Lung (tissue), 12 donors: ENCODE measurements around the gene BORCS5. TPM values are rescaled to one million over a fixed set of nuclear protein-coding genes. Genes with fewer than 3 reads are reported as not detected.

Experiments used
- ATAC-seq: fragments of 200-7000 bp; cut with Tn5 transposase; one replicate; pipeline ENCODE4 v1.9.1; 2020; ENCODE audit warnings: moderate number of reproducible peaks; ENCODE audit not compliant: insufficient read depth, low FRiP score
- DNase-seq, 3 donors: peaks; one replicate each; pipeline ENCODE4 v3.0.0-alpha.2; 2013 to 2017
- H3K27ac ChIP-seq, 2 donors: one replicate each; pipeline ENCODE4 v1.5.1; 2013; ENCODE audit warnings: mild to moderate bottlenecking in 2 of 2, moderate library complexity in 2 of 2, control low read depth in 1 of 2, inconsistent platforms in 1 of 2, low read depth in 1 of 2, low read length in 1 of 2
- H3K27me3 ChIP-seq, 3 donors: one replicate each; pipeline ENCODE4 v1.5.1; 2013; ENCODE audit warnings: low read length in 2 of 3; ENCODE audit not compliant: control insufficient read depth in 3 of 3, insufficient read depth in 3 of 3
- H3K36me3 ChIP-seq, 4 donors: one replicate each; pipeline ENCODE4 v1.5.1; 2013; ENCODE audit warnings: low read length in 4 of 4, mild to moderate bottlenecking in 1 of 4, moderate library complexity in 1 of 4; ENCODE audit not compliant: control insufficient read depth in 4 of 4, insufficient read depth in 4 of 4
- H3K4me1 ChIP-seq, 5 donors: one replicate each; pipeline ENCODE4 v1.5.1; 2013; ENCODE audit warnings: low read length in 5 of 5, mild to moderate bottlenecking in 2 of 5, moderate library complexity in 1 of 5; ENCODE audit not compliant: control insufficient read depth in 5 of 5, insufficient read depth in 5 of 5
- H3K4me3 ChIP-seq: one replicate; pipeline ENCODE4 v1.5.1; 2013; ENCODE audit warnings: mild to moderate bottlenecking, control low read depth, moderate library complexity
- H3K9ac ChIP-seq, 2 donors: one replicate each; pipeline ENCODE4 v1.5.1; 2013; ENCODE audit warnings: low read length in 2 of 2, control low read depth in 1 of 2; ENCODE audit not compliant: insufficient read depth in 1 of 2
- H3K9me3 ChIP-seq, 4 donors: one replicate each; pipeline ENCODE4 v1.5.1; 2013; ENCODE audit warnings: low read length in 3 of 4, mild to moderate bottlenecking in 1 of 4, moderate library complexity in 1 of 4; ENCODE audit not compliant: control insufficient read depth in 4 of 4, insufficient read depth in 3 of 4
- CTCF ChIP-seq: IDR thresholded peaks from 2 replicates; pipeline ENCODE4 v1.5.1; 2012; ENCODE audit warnings: mild to moderate bottlenecking; ENCODE audit errors: control extremely low read depth, extremely low read depth
- WGBS, 2 donors: extraction: QIAGEN DNeasy Blood & Tissue Kit; methylation state at CpG; one replicate each; pipeline ENCODE4 v1.1.7; 2013; 5-methylcytosine and 5-hydroxymethylcytosine counted together
- polyA plus RNA-seq, 2 donors: library from polyadenylated mRNA; stranded (reverse); fragments of 200-250 nt; gene quantifications; one replicate each; pipeline ENCODE4 v1.2.1, GENCODE V29; 2013
- total RNA-seq, 2 donors: library from RNA; depleted of rRNA in 1 of 2; stranded (reverse); fragments of >200 nt in 1 of 2; gene quantifications; one replicate each; pipeline ENCODE4 v1.2.1, GENCODE V29; 2014 to 2021
- donor health status: control.
- donor health status: control.
- donor health status: Bipolar disorder and iron deficiency.
- donor health status: healthy.
- donor health status: DM: yes; HTN: yes; CAD: no.

The BORCS5 gene
- total and polyA plus RNA-seq, 4 donors: 4.7 to 26.8 (median 10.3) TPM

DNA sequence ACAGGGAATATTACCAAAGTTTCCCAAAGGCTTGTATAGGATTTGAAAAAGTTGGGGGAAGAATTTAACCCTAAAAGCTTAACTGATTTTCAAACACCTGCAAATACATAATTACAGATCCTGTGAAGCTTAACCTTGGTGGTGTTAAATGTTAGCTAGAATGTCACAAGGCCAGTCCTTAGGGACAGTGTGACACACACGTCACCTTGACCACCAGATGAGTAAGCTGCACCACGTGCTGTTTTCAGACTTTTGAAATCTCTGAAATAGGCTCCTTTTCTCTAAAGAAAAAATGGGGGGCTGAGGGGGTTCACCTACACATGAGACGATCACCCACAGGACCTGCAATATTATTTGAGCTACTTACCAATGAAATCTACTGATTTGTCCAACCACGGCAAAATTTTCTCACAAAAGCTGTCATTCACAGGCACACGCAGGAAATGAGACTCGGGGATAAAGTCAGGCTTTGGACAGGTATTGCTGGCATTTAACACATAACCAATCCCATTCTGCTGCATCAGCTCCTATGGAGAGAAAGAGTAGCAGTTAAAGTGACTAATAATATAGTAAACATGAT lies 129.9 kb downstream of the BORCS5 start:
- no peak overlapping the region for H3K4me3 ChIP-seq
- peaks cover under 1 to 18% (median 6%) of the 10 kb centered on the region in 4 donors for H3K36me3 ChIP-seq
- H3K4me1 ChIP-seq: peaks cover 0 to 1% (median 0%) of the 10 kb centered on the region in 5 donors
- H3K9ac ChIP-seq: no peak overlapping the region
- no peak for DNase-seq
- ATAC-seq: no peak
- no peaks in the 10 kb centered on the region for H3K27me3 ChIP-seq
- WGBS, 2 donors: 87% methylated on average over 6 of the region's 6 CpGs
- H3K27ac ChIP-seq: no peak overlapping the region
- no peaks in the 10 kb centered on the region for H3K9me3 ChIP-seq
- no peak for TF ChIP-seq CTCF

GRCh38 chr12:12487490-12487889 lies 130.6 kb downstream of the BORCS5 start:
- WGBS, 2 donors: 97 to 99% methylated on average over 6 of the region's 6 CpGs
- DNase-seq (no peak), ATAC-seq (no peak)
- Histone ChIP-seq H3K4me3 (no peak overlapping the region), H3K9ac (no peak overlapping the region), H3K4me1 (peaks cover 0 to 3% (median 0%) of the 10 kb centered on the region in 5 donors), H3K27ac (no peak overlapping the region), H3K36me3 (peaks cover 0 to 13% (median 7%) of the 10 kb centered on the region in 4 donors), H3K27me3 (no peaks in the 10 kb centered on the region), H3K9me3 (no peaks in the 10 kb centered on the region)
- TF ChIP-seq CTCF: no peak

- no peak for TF ChIP-seq CTCF
- 96 to 97% methylated on average over 4 of the region's 4 CpGs for WGBS, 2 donors
- DNase-seq (no peak), ATAC-seq (no peak)
- Histone ChIP-seq H3K36me3 (peaks cover 0 to 11% (median 7%) of the 10 kb centered on the region in 4 donors), H3K27ac (no peak overlapping the region), H3K27me3 (no peaks in the 10 kb centered on the region), H3K4me1 (peaks cover 0 to 11% (median 0%) of the 10 kb centered on the region in 5 donors), H3K9ac (no peak overlapping the region), H3K4me3 (no peak overlapping the region), H3K9me3 (no peaks in the 10 kb centered on the region)
Measured at GRCh38 chr12:12488296-12488695, 131.4 kb downstream of the BORCS5 start.
